SK-N-SH treated with all-trans-retinoic acid at 6 μM for 48 hours (cell line): Measurements from ENCODE around the gene TRIP4.

Experiments
- ATAC-seq: fragments of 200-7000 bp; cut with Tn5 transposase; 3 replicates; pipeline ENCODE4 v1.9.1; 2020; ENCODE audit warnings: mild to moderate bottlenecking, moderate library complexity
- ARNTL ChIP-seq: fragments of 450-650 bp; formaldehyde crosslinking; IDR thresholded peaks from 2 replicates; pipeline ENCODE4 v1.5.0; 2020; ENCODE audit warnings: low read depth, mild to moderate bottlenecking, moderate library complexity, borderline replicate concordance
- BACH2 ChIP-seq: fragments of 250-450 bp; sonication (Bioruptor Pico); IDR thresholded peaks from 2 replicates; pipeline ENCODE4 v1.9.0; 2021; ENCODE audit warnings: mild to moderate bottlenecking, borderline replicate concordance
- CREB5 ChIP-seq: fragments of 250-450 bp; sonication (Bioruptor Pico); IDR thresholded peaks from 2 replicates; pipeline ENCODE4 v1.5.1; 2020; ENCODE audit warnings: low read depth, mild to moderate bottlenecking, moderate library complexity
- CSDC2 ChIP-seq: fragments of 250-450 bp; sonication (Bioruptor Pico); IDR thresholded peaks from 2 replicates; pipeline ENCODE4 v1.5.0; 2020; ENCODE audit warnings: mild to moderate bottlenecking, moderate library complexity
- CSRNP3 ChIP-seq: fragments of 250-450 bp; sonication (Bioruptor Pico); IDR thresholded peaks from 2 replicates; pipeline ENCODE4 v1.5.1; 2021; ENCODE audit warnings: mild to moderate bottlenecking, moderate library complexity
- GLIS3 ChIP-seq: fragments of 250-450 bp; sonication (Bioruptor Pico); IDR thresholded peaks from 2 replicates; pipeline ENCODE4 v1.5.0; 2020; ENCODE audit warnings: mild to moderate bottlenecking, moderate library complexity
- ISL1 ChIP-seq: fragments of 250-450 bp; sonication (Bioruptor Pico); IDR thresholded peaks from 2 replicates; pipeline ENCODE4 v2.1.2; 2022; ENCODE audit warnings: mild to moderate bottlenecking, moderate library complexity
- OSR1 ChIP-seq: fragments of 250-450 bp; sonication (Bioruptor Pico); IDR thresholded peaks from 2 replicates; pipeline ENCODE4 v1.8.0; 2022; ENCODE audit warnings: moderate library complexity, mild to moderate bottlenecking, inconsistent platforms
- PATZ1 ChIP-seq: fragments of 250-450 bp; sonication (Bioruptor Pico); IDR thresholded peaks from 2 replicates; pipeline ENCODE4 v1.8.0; 2020; ENCODE audit warnings: mild to moderate bottlenecking, moderate library complexity, borderline replicate concordance
- POU6F1 ChIP-seq: fragments of 250-450 bp; sonication (Bioruptor Pico); IDR thresholded peaks from 2 replicates; pipeline ENCODE4 v1.8.0; 2021; ENCODE audit warnings: low read depth, mild to moderate bottlenecking, moderate library complexity, borderline replicate concordance
- PPARA ChIP-seq: fragments of 250-450 bp; sonication (Bioruptor Pico); IDR thresholded peaks from 2 replicates; pipeline ENCODE4 v1.5.0; 2020; ENCODE audit warnings: mild to moderate bottlenecking, borderline replicate concordance
- RARB ChIP-seq: fragments of 250-450 bp; sonication (Bioruptor Pico); IDR thresholded peaks from 2 replicates; pipeline ENCODE4 v1.8.0; 2021; ENCODE audit warnings: mild to moderate bottlenecking, moderate library complexity
- SNAI2 ChIP-seq: fragments of 250-450 bp; sonication (Bioruptor Pico); IDR thresholded peaks from 2 replicates; pipeline ENCODE4 v1.5.0; 2020; ENCODE audit warnings: mild to moderate bottlenecking, moderate library complexity
- TCF4 ChIP-seq: fragments of 250-450 bp; sonication (Bioruptor Pico); IDR thresholded peaks from 2 replicates; pipeline ENCODE4 v1.8.0; 2021; ENCODE audit warnings: mild to moderate bottlenecking, moderate library complexity, borderline replicate concordance
- TSHZ2 ChIP-seq: fragments of 250-450 bp; sonication (Bioruptor Pico); IDR thresholded peaks from 2 replicates; pipeline ENCODE4 v1.5.0; 2020; ENCODE audit warnings: mild to moderate bottlenecking, moderate library complexity
- ZFP3 ChIP-seq: fragments of 250-450 bp; sonication (Bioruptor Pico); IDR thresholded peaks from 2 replicates; pipeline ENCODE4 v1.5.0; 2020; ENCODE audit warnings: mild to moderate bottlenecking, moderate library complexity
- ZFP30 ChIP-seq: fragments of 450-650 bp; formaldehyde crosslinking; IDR thresholded peaks from 2 replicates; pipeline ENCODE4 v1.5.0; 2022; ENCODE audit warnings: mild to moderate bottlenecking, moderate library complexity
- ZNF70 ChIP-seq: fragments of 450-650 bp; formaldehyde crosslinking; IDR thresholded peaks from 2 replicates; pipeline ENCODE4 v1.5.0; 2020; ENCODE audit warnings: mild to moderate bottlenecking, moderate library complexity

The TRIP4 gene

GRCh38 chr15:64400583-64400982, 12.9 kb downstream of the TRIP4 start (continued):
- TF ChIP-seq CSRNP3 (CRISPR knock-in tag): no peak

- no peak for TF ChIP-seq RARB (CRISPR knock-in tag)
- no peak for TF ChIP-seq POU6F1 (CRISPR knock-in tag)
- no peak for TF ChIP-seq PATZ1
- TF ChIP-seq ZFP30: no peak
- TF ChIP-seq BACH2 (CRISPR knock-in tag): no peak
- TF ChIP-seq ARNTL (CRISPR knock-in tag): no peak
- no peak for TF ChIP-seq ZNF70 (CRISPR knock-in tag)
- TF ChIP-seq SNAI2 (CRISPR knock-in tag): no peak
- no peak for TF ChIP-seq TCF4
- TF ChIP-seq OSR1 (CRISPR knock-in tag): no peak
- no peak for ATAC-seq
Measured at GRCh38 chr15:64412216-64412615, 24.6 kb downstream of the TRIP4 start.

GRCh38 chr15:64422697-64423096, 35.1 kb downstream of the TRIP4 start:
- ATAC-seq: no peak
- TF ChIP-seq ISL1 (CRISPR knock-in tag): no peak
- TF ChIP-seq PATZ1: no peak
- TF ChIP-seq CREB5: no peak
- no peak for TF ChIP-seq CSDC2
- no peak for TF ChIP-seq ZNF70 (CRISPR knock-in tag)

- no peak for ATAC-seq
Measured at GRCh38 chr15:64423970-64424369, 36.3 kb downstream of the TRIP4 start.

More at GRCh38 chr15:64423970-64424369, 36.3 kb downstream of the TRIP4 start:
- TF ChIP-seq POU6F1 (CRISPR knock-in tag) (no peak), BACH2 (CRISPR knock-in tag) (no peak), ISL1 (CRISPR knock-in tag) (no peak), PPARA (CRISPR knock-in tag) (no peak), CREB5 (no peak), CSDC2 (no peak), ZFP3 (CRISPR knock-in tag) (no peak), RARB (CRISPR knock-in tag) (no peak), GLIS3 (CRISPR knock-in tag) (no peak), TSHZ2 (CRISPR knock-in tag) (no peak), ARNTL (CRISPR knock-in tag) (no peak), PATZ1 (no peak), ZNF70 (CRISPR knock-in tag) (no peak), ZFP30 (no peak)
